ENCODE data around the gene GFRA4.
"Not testable (repeated sequence)": the region's sequence is repeated elsewhere in the genome, so short reads cannot be mapped to it uniquely, and the experiment has no call there.

GFRA4 gene

GRCh38 chr20:3627476-3627875, 35.7 kb downstream of the GFRA4 start:
- Histone ChIP-seq H3K27me3 (replicated peaks; ENCODE audit: control insufficient read depth, insufficient read depth, low read length) (no peaks in the 10 kb centered on the region), H3K4me3 (ENCODE audit: low read length) (no peak overlapping the region), H3K9me3 (ENCODE audit: control insufficient read depth, low read length) (no peaks in the 10 kb centered on the region), H3K9ac (ENCODE audit: low read length) (no peak overlapping the region), H3K36me3 (ENCODE audit: control insufficient read depth, insufficient read depth, low read length, severe bottlenecking) (peaks cover 26% of the 10 kb centered on the region), H3K4me1 (ENCODE audit: control insufficient read depth, insufficient read depth, low read length) (no peaks in the 10 kb centered on the region)
- DNase-seq (ENCODE audit: low read depth), result no peak

GRCh38 chr20:3622406-3622805, 40.8 kb downstream of the GFRA4 start:
- Histone ChIP-seq H3K36me3 (ENCODE audit: control insufficient read depth, insufficient read depth, low read length, severe bottlenecking) (peaks cover 17% of the 10 kb centered on the region), H3K9ac (ENCODE audit: low read length) (no peak overlapping the region), H3K9me3 (ENCODE audit: control insufficient read depth, low read length) (no peaks in the 10 kb centered on the region), H3K4me3 (ENCODE audit: low read length) (no peak overlapping the region), H3K4me1 (ENCODE audit: control insufficient read depth, insufficient read depth, low read length) (no peaks in the 10 kb centered on the region), H3K27me3 (replicated peaks; ENCODE audit: control insufficient read depth, insufficient read depth, low read length) (no peaks in the 10 kb centered on the region)
- no peak for DNase-seq (ENCODE audit: low read depth)

- no peaks in the 10 kb centered on the region for H3K27me3 ChIP-seq (replicated peaks; ENCODE audit: control insufficient read depth, insufficient read depth, low read length)
- no peaks in the 10 kb centered on the region for H3K9me3 ChIP-seq (ENCODE audit: control insufficient read depth, low read length)
- H3K9ac ChIP-seq (ENCODE audit: low read length), result no peak overlapping the region
- H3K4me3 ChIP-seq (ENCODE audit: low read length), result no peak overlapping the region
- DNase-seq (ENCODE audit: low read depth), result no peak
- no peaks in the 10 kb centered on the region for H3K4me1 ChIP-seq (ENCODE audit: control insufficient read depth, insufficient read depth, low read length)
- H3K36me3 ChIP-seq (ENCODE audit: control insufficient read depth, insufficient read depth, low read length, severe bottlenecking), result peaks cover 18% of the 10 kb centered on the region
Measured at GRCh38 chr20:3621111-3621510, 42.1 kb downstream of the GFRA4 start.

- H3K9me3 ChIP-seq (ENCODE audit: control insufficient read depth, low read length), result no peaks in the 10 kb centered on the region
- H3K27me3 ChIP-seq (replicated peaks; ENCODE audit: control insufficient read depth, insufficient read depth, low read length), result no peaks in the 10 kb centered on the region
- no peak overlapping the region for H3K4me3 ChIP-seq (ENCODE audit: low read length)
- no peaks in the 10 kb centered on the region for H3K4me1 ChIP-seq (ENCODE audit: control insufficient read depth, insufficient read depth, low read length)
- peaks cover 12% of the 10 kb centered on the region for H3K36me3 ChIP-seq (ENCODE audit: control insufficient read depth, insufficient read depth, low read length, severe bottlenecking)
- H3K9ac ChIP-seq (ENCODE audit: low read length), result no peak overlapping the region
- no peak for DNase-seq (ENCODE audit: low read depth)
Measured at GRCh38 chr20:3616250-3616649, 46.9 kb downstream of the GFRA4 start.

GRCh38 chr20:3615171-3615840, 47.9 kb downstream of the GFRA4 start:
- DNase-seq (ENCODE audit: low read depth); H3K4me3 ChIP-seq (ENCODE audit: low read length); H3K9ac ChIP-seq (ENCODE audit: low read length); H3K9me3 ChIP-seq (ENCODE audit: control insufficient read depth, low read length); H3K4me1 ChIP-seq (ENCODE audit: control insufficient read depth, insufficient read depth, low read length); H3K27me3 ChIP-seq (replicated peaks; ENCODE audit: control insufficient read depth, insufficient read depth, low read length): not testable (repeated sequence)
- peaks cover 12% of the 10 kb centered on the region for H3K36me3 ChIP-seq (ENCODE audit: control insufficient read depth, insufficient read depth, low read length, severe bottlenecking)

- Histone ChIP-seq H3K9me3 (ENCODE audit: control insufficient read depth, low read length) (no peaks in the 10 kb centered on the region), H3K36me3 (ENCODE audit: control insufficient read depth, insufficient read depth, low read length, severe bottlenecking) (peaks cover 12% of the 10 kb centered on the region), H3K9ac (ENCODE audit: low read length) (no peak overlapping the region), H3K4me1 (ENCODE audit: control insufficient read depth, insufficient read depth, low read length) (no peaks in the 10 kb centered on the region), H3K4me3 (ENCODE audit: low read length) (no peak overlapping the region), H3K27me3 (replicated peaks; ENCODE audit: control insufficient read depth, insufficient read depth, low read length) (no peaks in the 10 kb centered on the region)
- DNase-seq (ENCODE audit: low read depth), result no peak
Measured at GRCh38 chr20:3614466-3614865, 48.7 kb downstream of the GFRA4 start.

GRCh38 chr20:3613821-3614440, 49.3 kb downstream of the GFRA4 start:
- Histone ChIP-seq H3K27me3 (replicated peaks; ENCODE audit: control insufficient read depth, insufficient read depth, low read length) (no peaks in the 10 kb centered on the region), H3K4me1 (ENCODE audit: control insufficient read depth, insufficient read depth, low read length) (no peaks in the 10 kb centered on the region), H3K36me3 (ENCODE audit: control insufficient read depth, insufficient read depth, low read length, severe bottlenecking) (peaks cover 12% of the 10 kb centered on the region), H3K4me3 (ENCODE audit: low read length) (no peak overlapping the region), H3K9ac (ENCODE audit: low read length) (no peak overlapping the region), H3K9me3 (ENCODE audit: control insufficient read depth, low read length) (no peaks in the 10 kb centered on the region)
- peak; percentile 78 for DNase-seq (ENCODE audit: low read depth)

- Histone ChIP-seq H3K27me3 (replicated peaks; ENCODE audit: control insufficient read depth, insufficient read depth, low read length) (no peaks in the 10 kb centered on the region), H3K4me1 (ENCODE audit: control insufficient read depth, insufficient read depth, low read length) (no peaks in the 10 kb centered on the region), H3K9ac (ENCODE audit: low read length) (no peak overlapping the region), H3K9me3 (ENCODE audit: control insufficient read depth, low read length) (peaks cover 2% of the 10 kb centered on the region), H3K4me3 (ENCODE audit: low read length) (no peak overlapping the region), H3K36me3 (ENCODE audit: control insufficient read depth, insufficient read depth, low read length, severe bottlenecking) (peaks cover 15% of the 10 kb centered on the region)
- no peak for DNase-seq (ENCODE audit: low read depth)
Measured at GRCh38 chr20:3612795-3613572, 50.2 kb downstream of the GFRA4 start.

GRCh38 chr20:3611901-3612300, 51.3 kb downstream of the GFRA4 start:
- peaks cover 2% of the 10 kb centered on the region for H3K9me3 ChIP-seq (ENCODE audit: control insufficient read depth, low read length)
- DNase-seq (ENCODE audit: low read depth), result no peak
- no peak overlapping the region for H3K4me3 ChIP-seq (ENCODE audit: low read length)
- H3K9ac ChIP-seq (ENCODE audit: low read length), result no peak overlapping the region
- peaks cover 12% of the 10 kb centered on the region for H3K36me3 ChIP-seq (ENCODE audit: control insufficient read depth, insufficient read depth, low read length, severe bottlenecking)
- H3K27me3 ChIP-seq (replicated peaks; ENCODE audit: control insufficient read depth, insufficient read depth, low read length), result no peaks in the 10 kb centered on the region
- no peaks in the 10 kb centered on the region for H3K4me1 ChIP-seq (ENCODE audit: control insufficient read depth, insufficient read depth, low read length)

Measured in adipocyte (in vitro differentiated cells).